Measurements from ENCODE around the gene NEK10.

The NEK10 gene

DNA sequence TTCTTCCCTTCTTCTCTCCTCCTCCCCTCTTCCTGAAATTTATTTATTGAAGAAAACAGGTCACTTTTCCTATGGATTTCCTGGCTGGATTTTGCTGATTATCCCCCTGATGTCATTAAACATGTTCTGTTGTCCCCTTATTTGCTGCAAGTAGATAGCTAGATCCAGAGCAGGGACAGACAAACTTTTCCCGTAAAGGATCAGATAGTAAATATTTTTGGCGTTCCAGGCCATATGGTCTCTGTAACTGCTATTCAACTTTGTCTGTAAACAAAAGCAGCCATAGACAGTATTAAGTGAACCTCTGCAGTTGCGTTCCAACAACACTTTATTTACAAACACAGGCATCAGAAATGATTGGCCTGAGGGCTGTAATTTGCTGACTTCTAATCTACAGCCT lies 241.3 kb downstream of the NEK10 start:
- Histone ChIP-seq H3K4me1 (ENCODE audit: control insufficient read depth in 1 of 2, insufficient read depth in 2 of 2, low read length in 2 of 2) (no peaks in the 10 kb centered on the region), H3K9ac (ENCODE audit: low read depth in 1 of 2, low read length in 2 of 2) (no peak overlapping the region), H3K27me3 (ENCODE audit: control insufficient read depth in 1 of 2, insufficient read depth in 2 of 2, low read length in 2 of 2) (no peaks in the 10 kb centered on the region), H3K4me3 (ENCODE audit: low read depth in 1 of 2, low read length in 2 of 2) (no peak overlapping the region), H3K27ac (ENCODE audit: low read depth, low read length) (no peak overlapping the region), H3K36me3 (ENCODE audit: control insufficient read depth in 1 of 2, insufficient read depth in 2 of 2, low read length in 2 of 2) (peaks cover 0 to 3% of the 10 kb centered on the region in 2 donors), H3K9me3 (ENCODE audit: control insufficient read depth in 1 of 2, low read length in 2 of 2) (no peaks in the 10 kb centered on the region)

GRCh38 chr3:27127195-27127594 lies 242.0 kb downstream of the NEK10 start:
- Histone ChIP-seq H3K4me3 (ENCODE audit: low read depth in 1 of 2, low read length in 2 of 2) (no peak overlapping the region), H3K9me3 (ENCODE audit: control insufficient read depth in 1 of 2, low read length in 2 of 2) (no peaks in the 10 kb centered on the region), H3K27me3 (ENCODE audit: control insufficient read depth in 1 of 2, insufficient read depth in 2 of 2, low read length in 2 of 2) (no peaks in the 10 kb centered on the region), H3K36me3 (ENCODE audit: control insufficient read depth in 1 of 2, insufficient read depth in 2 of 2, low read length in 2 of 2) (peaks cover 0 to 3% of the 10 kb centered on the region in 2 donors), H3K9ac (ENCODE audit: low read depth in 1 of 2, low read length in 2 of 2) (no peak overlapping the region), H3K4me1 (ENCODE audit: control insufficient read depth in 1 of 2, insufficient read depth in 2 of 2, low read length in 2 of 2) (no peaks in the 10 kb centered on the region), H3K27ac (ENCODE audit: low read depth, low read length) (no peak overlapping the region)

- Histone ChIP-seq H3K4me3 (ENCODE audit: low read depth in 1 of 2, low read length in 2 of 2) (no peak overlapping the region), H3K27ac (ENCODE audit: low read depth, low read length) (no peak overlapping the region), H3K4me1 (ENCODE audit: control insufficient read depth in 1 of 2, insufficient read depth in 2 of 2, low read length in 2 of 2) (no peaks in the 10 kb centered on the region), H3K36me3 (ENCODE audit: control insufficient read depth in 1 of 2, insufficient read depth in 2 of 2, low read length in 2 of 2) (peaks cover 0 to 3% of the 10 kb centered on the region in 2 donors), H3K9ac (ENCODE audit: low read depth in 1 of 2, low read length in 2 of 2) (no peak overlapping the region), H3K27me3 (ENCODE audit: control insufficient read depth in 1 of 2, insufficient read depth in 2 of 2, low read length in 2 of 2) (no peaks in the 10 kb centered on the region), H3K9me3 (ENCODE audit: control insufficient read depth in 1 of 2, low read length in 2 of 2) (no peaks in the 10 kb centered on the region)
Measured at GRCh38 chr3:27125821-27126501, 243.2 kb downstream of the NEK10 start.

- H3K27ac ChIP-seq (ENCODE audit: low read depth, low read length): no peak overlapping the region
- H3K4me3 ChIP-seq (ENCODE audit: low read depth in 1 of 2, low read length in 2 of 2): no peak overlapping the region
- no peaks in the 10 kb centered on the region for H3K9me3 ChIP-seq (ENCODE audit: control insufficient read depth in 1 of 2, low read length in 2 of 2)
- H3K4me1 ChIP-seq (ENCODE audit: control insufficient read depth in 1 of 2, insufficient read depth in 2 of 2, low read length in 2 of 2): no peaks in the 10 kb centered on the region
- no peaks in the 10 kb centered on the region for H3K27me3 ChIP-seq (ENCODE audit: control insufficient read depth in 1 of 2, insufficient read depth in 2 of 2, low read length in 2 of 2)
- no peak overlapping the region for H3K9ac ChIP-seq (ENCODE audit: low read depth in 1 of 2, low read length in 2 of 2)
- no peaks in the 10 kb centered on the region for H3K36me3 ChIP-seq (ENCODE audit: control insufficient read depth in 1 of 2, insufficient read depth in 2 of 2, low read length in 2 of 2)
Measured at GRCh38 chr3:27119639-27120038, 249.5 kb downstream of the NEK10 start.

DNA sequence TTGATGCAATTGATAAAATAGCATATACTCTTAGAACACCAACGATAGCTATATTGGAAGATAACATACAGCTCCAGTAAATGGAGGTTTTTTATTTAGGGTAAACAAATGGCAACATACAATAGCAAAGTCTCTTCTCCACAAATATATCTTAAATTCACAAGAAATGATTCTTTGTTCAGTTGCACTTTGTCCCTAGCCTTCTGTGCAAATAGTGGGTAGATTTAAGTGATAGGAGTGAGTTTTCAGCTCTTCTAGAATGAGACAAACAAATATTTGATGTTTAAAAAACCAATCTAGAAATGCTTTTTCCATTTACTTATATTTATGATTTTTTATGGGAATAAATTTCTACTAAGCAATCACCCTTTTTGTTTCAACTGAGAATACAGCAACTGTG lies 253.8 kb downstream of the NEK10 start:
- no peaks in the 10 kb centered on the region for H3K27me3 ChIP-seq (ENCODE audit: control insufficient read depth in 1 of 2, insufficient read depth in 2 of 2, low read length in 2 of 2)
- H3K36me3 ChIP-seq (ENCODE audit: control insufficient read depth in 1 of 2, insufficient read depth in 2 of 2, low read length in 2 of 2): no peaks in the 10 kb centered on the region
- H3K4me3 ChIP-seq (ENCODE audit: low read depth in 1 of 2, low read length in 2 of 2): no peak overlapping the region
- no peak overlapping the region for H3K9ac ChIP-seq (ENCODE audit: low read depth in 1 of 2, low read length in 2 of 2)
- H3K4me1 ChIP-seq (ENCODE audit: control insufficient read depth in 1 of 2, insufficient read depth in 2 of 2, low read length in 2 of 2): no peaks in the 10 kb centered on the region
- H3K9me3 ChIP-seq (ENCODE audit: control insufficient read depth in 1 of 2, low read length in 2 of 2): no peaks in the 10 kb centered on the region
- H3K27ac ChIP-seq (ENCODE audit: low read depth, low read length): no peak overlapping the region

- H3K9me3 ChIP-seq (ENCODE audit: control insufficient read depth in 1 of 2, low read length in 2 of 2): no peaks in the 10 kb centered on the region
- no peaks in the 10 kb centered on the region for H3K4me1 ChIP-seq (ENCODE audit: control insufficient read depth in 1 of 2, insufficient read depth in 2 of 2, low read length in 2 of 2)
- no peak overlapping the region for H3K27ac ChIP-seq (ENCODE audit: low read depth, low read length)
- H3K27me3 ChIP-seq (ENCODE audit: control insufficient read depth in 1 of 2, insufficient read depth in 2 of 2, low read length in 2 of 2): no peaks in the 10 kb centered on the region
- H3K4me3 ChIP-seq (ENCODE audit: low read depth in 1 of 2, low read length in 2 of 2): no peak overlapping the region
- H3K9ac ChIP-seq (ENCODE audit: low read depth in 1 of 2, low read length in 2 of 2): no peak overlapping the region
- no peaks in the 10 kb centered on the region for H3K36me3 ChIP-seq (ENCODE audit: control insufficient read depth in 1 of 2, insufficient read depth in 2 of 2, low read length in 2 of 2)
Measured at GRCh38 chr3:27114684-27115083, 254.5 kb downstream of the NEK10 start.

- no peaks in the 10 kb centered on the region for H3K9me3 ChIP-seq (ENCODE audit: control insufficient read depth in 1 of 2, low read length in 2 of 2)
- H3K4me3 ChIP-seq (ENCODE audit: low read depth in 1 of 2, low read length in 2 of 2): no peak overlapping the region
- no peak overlapping the region for H3K9ac ChIP-seq (ENCODE audit: low read depth in 1 of 2, low read length in 2 of 2)
- H3K27ac ChIP-seq (ENCODE audit: low read depth, low read length): no peak overlapping the region
- H3K36me3 ChIP-seq (ENCODE audit: control insufficient read depth in 1 of 2, insufficient read depth in 2 of 2, low read length in 2 of 2): no peaks in the 10 kb centered on the region
- H3K27me3 ChIP-seq (ENCODE audit: control insufficient read depth in 1 of 2, insufficient read depth in 2 of 2, low read length in 2 of 2): no peaks in the 10 kb centered on the region
- H3K4me1 ChIP-seq (ENCODE audit: control insufficient read depth in 1 of 2, insufficient read depth in 2 of 2, low read length in 2 of 2): no peaks in the 10 kb centered on the region
Measured at GRCh38 chr3:27114129-27114528, 255.1 kb downstream of the NEK10 start.

- Histone ChIP-seq H3K27me3 (ENCODE audit: control insufficient read depth in 1 of 2, insufficient read depth in 2 of 2, low read length in 2 of 2) (no peaks in the 10 kb centered on the region), H3K4me3 (ENCODE audit: low read depth in 1 of 2, low read length in 2 of 2) (no peak overlapping the region), H3K27ac (ENCODE audit: low read depth, low read length) (no peak overlapping the region), H3K4me1 (ENCODE audit: control insufficient read depth in 1 of 2, insufficient read depth in 2 of 2, low read length in 2 of 2) (no peaks in the 10 kb centered on the region), H3K9ac (ENCODE audit: low read depth in 1 of 2, low read length in 2 of 2) (no peak overlapping the region), H3K36me3 (ENCODE audit: control insufficient read depth in 1 of 2, insufficient read depth in 2 of 2, low read length in 2 of 2) (no peaks in the 10 kb centered on the region), H3K9me3 (ENCODE audit: control insufficient read depth in 1 of 2, low read length in 2 of 2) (no peaks in the 10 kb centered on the region)
Measured at GRCh38 chr3:27110020-27110419, 259.2 kb downstream of the NEK10 start.

GRCh38 chr3:27108322-27108721 lies 260.9 kb downstream of the NEK10 start:
- no peaks in the 10 kb centered on the region for H3K9me3 ChIP-seq (ENCODE audit: control insufficient read depth in 1 of 2, low read length in 2 of 2)
- H3K9ac ChIP-seq (ENCODE audit: low read depth in 1 of 2, low read length in 2 of 2): no peak overlapping the region
- no peaks in the 10 kb centered on the region for H3K36me3 ChIP-seq (ENCODE audit: control insufficient read depth in 1 of 2, insufficient read depth in 2 of 2, low read length in 2 of 2)
- H3K27me3 ChIP-seq (ENCODE audit: control insufficient read depth in 1 of 2, insufficient read depth in 2 of 2, low read length in 2 of 2): no peaks in the 10 kb centered on the region
- no peaks in the 10 kb centered on the region for H3K4me1 ChIP-seq (ENCODE audit: control insufficient read depth in 1 of 2, insufficient read depth in 2 of 2, low read length in 2 of 2)
- H3K27ac ChIP-seq (ENCODE audit: low read depth, low read length): no peak overlapping the region
- H3K4me3 ChIP-seq (ENCODE audit: low read depth in 1 of 2, low read length in 2 of 2): no peak overlapping the region

DNA sequence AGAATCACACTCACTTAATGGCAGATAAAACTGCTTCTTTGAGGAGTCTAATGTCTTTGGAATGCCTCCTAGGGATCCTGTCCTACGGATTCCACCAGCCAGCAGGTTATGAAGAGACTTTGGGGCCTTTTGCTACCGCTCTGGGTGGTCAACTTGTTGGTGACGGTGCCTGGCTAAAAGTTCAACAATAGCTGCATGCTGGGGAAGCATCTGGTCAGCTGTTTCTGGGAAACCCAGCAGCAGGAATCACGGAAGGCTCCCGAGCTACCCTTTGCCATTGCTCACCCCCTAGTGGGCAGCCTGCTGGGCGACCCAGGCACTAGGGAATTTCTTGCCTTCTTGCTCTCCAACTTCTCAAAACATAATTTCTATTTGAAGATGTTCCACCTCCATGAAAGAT lies 263.3 kb downstream of the NEK10 start:
- Histone ChIP-seq H3K27me3 (ENCODE audit: control insufficient read depth in 1 of 2, insufficient read depth in 2 of 2, low read length in 2 of 2) (no peaks in the 10 kb centered on the region), H3K36me3 (ENCODE audit: control insufficient read depth in 1 of 2, insufficient read depth in 2 of 2, low read length in 2 of 2) (no peaks in the 10 kb centered on the region), H3K9ac (ENCODE audit: low read depth in 1 of 2, low read length in 2 of 2) (no peak overlapping the region), H3K27ac (ENCODE audit: low read depth, low read length) (no peak overlapping the region), H3K4me3 (ENCODE audit: low read depth in 1 of 2, low read length in 2 of 2) (no peak overlapping the region), H3K9me3 (ENCODE audit: control insufficient read depth in 1 of 2, low read length in 2 of 2) (no peaks in the 10 kb centered on the region), H3K4me1 (ENCODE audit: control insufficient read depth in 1 of 2, insufficient read depth in 2 of 2, low read length in 2 of 2) (no peaks in the 10 kb centered on the region)

DNA sequence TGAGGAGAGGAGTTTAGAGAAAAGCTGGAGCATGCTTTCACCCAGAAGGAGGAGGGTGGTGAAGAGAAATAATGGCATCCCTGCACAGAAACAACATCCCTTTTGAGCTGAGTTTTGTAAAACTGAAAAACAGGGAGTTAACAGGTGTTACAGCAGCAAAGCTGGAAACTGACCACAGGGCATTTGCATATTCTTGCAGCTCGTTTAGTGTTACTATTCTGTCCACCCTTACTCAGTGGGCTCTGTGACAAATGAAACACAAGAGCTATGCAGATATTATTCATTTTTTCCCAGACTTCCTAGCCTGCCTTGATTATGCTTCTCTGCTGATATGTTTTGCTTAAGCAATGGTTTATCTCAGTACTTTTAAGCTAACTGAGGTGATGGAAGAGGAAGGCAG lies 272.0 kb downstream of the NEK10 start:
- Histone ChIP-seq H3K36me3 (ENCODE audit: control insufficient read depth in 1 of 2, insufficient read depth in 2 of 2, low read length in 2 of 2) (no peaks in the 10 kb centered on the region), H3K27me3 (ENCODE audit: control insufficient read depth in 1 of 2, insufficient read depth in 2 of 2, low read length in 2 of 2) (no peaks in the 10 kb centered on the region), H3K9ac (ENCODE audit: low read depth in 1 of 2, low read length in 2 of 2) (no peak overlapping the region), H3K4me3 (ENCODE audit: low read depth in 1 of 2, low read length in 2 of 2) (no peak overlapping the region), H3K4me1 (ENCODE audit: control insufficient read depth in 1 of 2, insufficient read depth in 2 of 2, low read length in 2 of 2) (peaks cover 0 to 3% of the 10 kb centered on the region in 2 donors), H3K9me3 (ENCODE audit: control insufficient read depth in 1 of 2, low read length in 2 of 2) (no peaks in the 10 kb centered on the region), H3K27ac (ENCODE audit: low read depth, low read length) (no peak overlapping the region)

Data from duodenal mucosa (tissue), 2 donors.